Suprapubic skin (tissue), 4 donors: ENCODE results near the gene RPS6KB1.
"Not testable (repeated sequence)": the region's sequence is repeated elsewhere in the genome, so short reads cannot be mapped to it uniquely, and the experiment has no call there.

ENCODE experiments used
- EP300 ChIP-seq: sonication (generic); formaldehyde crosslinking; IDR thresholded peaks from one replicate; pipeline ENCODE4 v1.6.1; 2017; ENCODE audit warnings: antibody characterized with exemption
- POLR2A ChIP-seq, 2 donors: fragments of 450-650 bp; IDR thresholded peaks; one replicate each; pipeline ENCODE4 v1.6.1; 2017; ENCODE audit warnings: antibody characterized with exemption in 2 of 2, mild to moderate bottlenecking in 2 of 2, moderate library complexity in 2 of 2
- POLR2AphosphoS5 ChIP-seq, 3 donors: sonication (generic); formaldehyde crosslinking; IDR thresholded peaks; one replicate each; pipeline ENCODE4 v1.6.1; 2017; ENCODE audit warnings: antibody characterized with exemption in 3 of 3
- TF ChIP-seq, protein P1 (sequence below), 2 donors: fragments of 200-600 bp in 1 of 2; fragments of 450-650 bp in 1 of 2; sonication (generic) in 1 of 2; IDR thresholded peaks; one replicate each; pipeline ENCODE4 v1.5.1; 2016 to 2019; ENCODE audit warnings: antibody characterized with exemption in 2 of 2, mild to moderate bottlenecking in 1 of 2, moderate library complexity in 1 of 2

DNA sequence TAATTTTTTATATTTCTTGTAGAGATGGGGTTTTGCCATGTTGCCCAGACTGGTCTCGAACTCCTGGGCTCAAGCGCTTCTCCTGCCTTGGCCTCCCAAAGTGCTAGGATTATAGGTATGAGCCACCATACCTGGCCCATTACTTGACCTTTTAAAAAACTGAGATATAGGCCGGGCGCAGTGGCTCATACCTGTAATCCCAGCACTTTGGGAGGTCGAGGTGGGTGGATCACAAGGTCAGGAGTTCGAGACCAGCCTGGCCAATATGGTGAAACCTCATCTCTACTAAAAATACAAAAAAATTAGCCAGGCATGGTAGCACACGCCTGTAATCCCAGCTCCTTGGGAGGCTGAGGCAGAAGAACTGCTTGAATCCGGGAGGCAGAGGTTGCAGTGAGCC lies 19.5 kb upstream of the RPS6KB1 start:
- TF ChIP-seq, protein P1, sequence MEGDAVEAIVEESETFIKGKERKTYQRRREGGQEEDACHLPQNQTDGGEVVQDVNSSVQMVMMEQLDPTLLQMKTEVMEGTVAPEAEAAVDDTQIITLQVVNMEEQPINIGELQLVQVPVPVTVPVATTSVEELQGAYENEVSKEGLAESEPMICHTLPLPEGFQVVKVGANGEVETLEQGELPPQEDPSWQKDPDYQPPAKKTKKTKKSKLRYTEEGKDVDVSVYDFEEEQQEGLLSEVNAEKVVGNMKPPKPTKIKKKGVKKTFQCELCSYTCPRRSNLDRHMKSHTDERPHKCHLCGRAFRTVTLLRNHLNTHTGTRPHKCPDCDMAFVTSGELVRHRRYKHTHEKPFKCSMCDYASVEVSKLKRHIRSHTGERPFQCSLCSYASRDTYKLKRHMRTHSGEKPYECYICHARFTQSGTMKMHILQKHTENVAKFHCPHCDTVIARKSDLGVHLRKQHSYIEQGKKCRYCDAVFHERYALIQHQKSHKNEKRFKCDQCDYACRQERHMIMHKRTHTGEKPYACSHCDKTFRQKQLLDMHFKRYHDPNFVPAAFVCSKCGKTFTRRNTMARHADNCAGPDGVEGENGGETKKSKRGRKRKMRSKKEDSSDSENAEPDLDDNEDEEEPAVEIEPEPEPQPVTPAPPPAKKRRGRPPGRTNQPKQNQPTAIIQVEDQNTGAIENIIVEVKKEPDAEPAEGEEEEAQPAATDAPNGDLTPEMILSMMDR (IDR thresholded peaks at IDR 0.05): not testable (repeated sequence)
- not testable (repeated sequence) for TF ChIP-seq POLR2AphosphoS5 (IDR thresholded peaks at IDR 0.05); POLR2A (IDR thresholded peaks at IDR 0.05); EP300
